Measurements from ENCODE around the gene MESP1. TPM values are rescaled to one million over a fixed set of nuclear protein-coding genes. Genes with fewer than 3 reads are reported as not detected.

The MESP1 gene
- total RNA-seq, 1 donor from 2014 or later: not detected

DNA sequence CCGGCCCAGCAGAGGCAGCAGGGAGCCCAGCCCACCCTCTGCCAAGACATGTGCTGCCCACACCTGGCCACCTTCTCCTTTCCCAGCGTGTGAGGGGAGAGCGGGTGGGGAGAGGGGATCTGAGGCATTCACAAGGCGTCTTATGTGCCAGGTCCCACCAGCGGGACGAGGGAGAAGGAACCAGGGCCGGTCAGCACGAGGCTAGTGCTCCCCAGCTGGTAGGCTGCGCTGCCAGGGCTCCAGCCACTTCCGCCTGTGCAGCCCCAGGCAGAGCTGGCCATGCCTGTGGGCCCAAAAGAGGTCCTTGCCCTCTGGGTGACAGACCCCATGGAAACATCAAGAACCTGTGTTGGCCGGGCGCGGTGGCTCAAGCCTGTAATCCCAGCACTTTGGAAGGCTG lies 5.9 kb downstream of the MESP1 start:
- Histone ChIP-seq H3K79me2 (ENCODE audit: low read depth) (no peaks in the 10 kb centered on the region), H3K4me2 (no peak overlapping the region), H3K4me1 (no peaks in the 10 kb centered on the region), H3K9ac (no peak overlapping the region), H3K27me3 (peaks cover 64% of the 10 kb centered on the region), H3K9me3 (ENCODE audit: low read depth) (no peaks in the 10 kb centered on the region), H3F3A (ENCODE audit: low read depth) (peaks cover 11% of the 10 kb centered on the region), H4K20me1 (ENCODE audit: low read depth) (peaks cover 14% of the 10 kb centered on the region), H3K27ac (no peak overlapping the region), H3K4me3 (no peak overlapping the region), H3K36me3 (no peaks in the 10 kb centered on the region), H2AFZ (replicated peaks) (no peak overlapping the region)
- Mint-ChIP-seq H3K4me3 (no peak overlapping the region), H3K27ac (no peak overlapping the region), H3K27me3 (ENCODE audit: insufficient read depth, low read depth) (peaks cover 31% of the 10 kb centered on the region), H3K36me3 (no peaks in the 10 kb centered on the region), H3K9me3 (no peaks in the 10 kb centered on the region), H3K4me1 (peaks cover 3% of the 10 kb centered on the region)
- no peak for DNase-seq (ENCODE audit: low spot score)
- no peak for TF ChIP-seq EZH2phosphoT487 (IDR thresholded peaks at IDR 0.05)
- no peak for TF ChIP-seq EZH2 (IDR thresholded peaks at IDR 0.05)
- no peak for TF ChIP-seq CTCF (IDR thresholded peaks at IDR 0.05)

DNA sequence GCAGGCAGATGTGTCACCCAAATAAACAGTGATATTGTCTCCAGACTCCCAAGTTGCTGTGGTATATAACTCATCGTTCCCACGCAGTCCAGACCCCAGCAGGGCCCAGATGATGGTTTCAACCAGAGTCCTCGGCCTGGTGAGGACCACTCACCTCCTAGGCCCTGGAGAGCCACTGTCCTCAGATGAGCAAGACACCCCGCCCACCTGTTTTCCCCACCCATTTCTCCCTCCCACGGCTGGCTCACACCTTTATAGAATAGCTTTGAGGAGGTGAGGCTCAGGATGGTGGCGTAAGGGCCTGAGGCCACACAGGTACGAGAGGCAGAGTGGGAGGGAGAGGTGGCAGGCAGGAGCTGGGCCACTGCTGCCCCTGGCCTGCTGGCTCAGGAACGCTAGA lies 7.5 kb downstream of the MESP1 start:
- Mint-ChIP-seq H3K9me3 (no peaks in the 10 kb centered on the region), H3K4me3 (no peak overlapping the region), H3K4me1 (no peaks in the 10 kb centered on the region), H3K36me3 (no peaks in the 10 kb centered on the region), H3K27ac (no peak overlapping the region), H3K27me3 (ENCODE audit: insufficient read depth, low read depth) (peaks cover 20% of the 10 kb centered on the region)
- no peaks in the 10 kb centered on the region for H3K79me2 ChIP-seq (ENCODE audit: low read depth)
- no peak for TF ChIP-seq EZH2phosphoT487 (IDR thresholded peaks at IDR 0.05)
- no peak for TF ChIP-seq EZH2 (IDR thresholded peaks at IDR 0.05)
- no peak for TF ChIP-seq CTCF (IDR thresholded peaks at IDR 0.05)
- no peak overlapping the region for H3K9ac ChIP-seq
- H3K27me3 ChIP-seq: peaks cover 49% of the 10 kb centered on the region
- no peak overlapping the region for H3K27ac ChIP-seq
- no peaks in the 10 kb centered on the region for H3K36me3 ChIP-seq
- DNase-seq (ENCODE audit: low spot score): no peak
- H3K9me3 ChIP-seq (ENCODE audit: low read depth): no peaks in the 10 kb centered on the region
- peaks cover 9% of the 10 kb centered on the region for H3F3A ChIP-seq (ENCODE audit: low read depth)
- H3K4me3 ChIP-seq: no peak overlapping the region
- no peak overlapping the region for H3K4me2 ChIP-seq
- no peaks in the 10 kb centered on the region for H3K4me1 ChIP-seq
- peaks cover 6% of the 10 kb centered on the region for H4K20me1 ChIP-seq (ENCODE audit: low read depth)
- H2AFZ ChIP-seq (replicated peaks): no peak overlapping the region

DNA sequence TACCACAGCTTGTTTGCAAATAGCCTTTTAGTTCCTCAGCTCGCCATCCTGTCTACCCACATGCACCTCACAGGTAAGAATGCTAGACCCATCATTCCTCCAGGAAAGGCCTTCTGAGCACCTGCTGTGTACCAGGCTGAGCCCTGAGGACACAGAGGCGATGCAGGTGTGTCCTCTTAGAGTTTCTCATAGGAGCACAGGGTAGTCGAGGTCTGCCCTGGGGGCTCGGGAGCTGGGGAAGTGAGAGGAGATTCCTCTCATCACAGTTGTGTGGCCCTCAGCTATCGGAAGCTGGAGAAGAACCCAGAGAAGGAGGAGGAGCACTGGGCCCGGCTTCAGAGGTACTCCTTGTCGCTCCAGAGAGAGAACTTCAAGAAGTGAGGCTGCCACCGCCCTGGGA lies 8.0 kb downstream of the MESP1 start:
- H3K9ac ChIP-seq: no peak overlapping the region
- Mint-ChIP-seq H3K27ac (no peak overlapping the region), H3K4me3 (no peak overlapping the region), H3K27me3 (ENCODE audit: insufficient read depth, low read depth) (peaks cover 14% of the 10 kb centered on the region), H3K9me3 (no peaks in the 10 kb centered on the region), H3K36me3 (no peaks in the 10 kb centered on the region), H3K4me1 (no peaks in the 10 kb centered on the region)
- TF ChIP-seq EZH2phosphoT487 (IDR thresholded peaks at IDR 0.05) (no peak), EZH2 (IDR thresholded peaks at IDR 0.05) (no peak), CTCF (IDR thresholded peaks at IDR 0.05) (no peak)
- no peaks in the 10 kb centered on the region for H3K9me3 ChIP-seq (ENCODE audit: low read depth)
- H4K20me1 ChIP-seq (ENCODE audit: low read depth): peaks cover 4% of the 10 kb centered on the region
- no peak overlapping the region for H2AFZ ChIP-seq (replicated peaks)
- no peaks in the 10 kb centered on the region for H3K4me1 ChIP-seq
- H3K4me3 ChIP-seq: no peak overlapping the region
- no peak for DNase-seq (ENCODE audit: low spot score)
- no peaks in the 10 kb centered on the region for H3K79me2 ChIP-seq (ENCODE audit: low read depth)
- H3K4me2 ChIP-seq: no peak overlapping the region
- H3K36me3 ChIP-seq: no peaks in the 10 kb centered on the region
- peaks cover 4% of the 10 kb centered on the region for H3F3A ChIP-seq (ENCODE audit: low read depth)
- H3K27ac ChIP-seq: no peak overlapping the region
- H3K27me3 ChIP-seq: peaks cover 43% of the 10 kb centered on the region

Measured in neural progenitor cell (in vitro differentiated cells).